HG03520 (cell line): ENCODE data around the gene SPAAR.
"Not testable (repeated sequence)": the region's sequence is repeated elsewhere in the genome, so short reads cannot be mapped to it uniquely, and the experiment has no call there.

Source experiments
- ATAC-seq: cut with Tn5 transposase; IDR thresholded peaks from one replicate; pipeline ENCODE4 v1.9.1; 2021; ENCODE audit warnings: mild to moderate bottlenecking, moderate library complexity; ENCODE audit not compliant: unreplicated experiment

Gene SPAAR

DNA sequence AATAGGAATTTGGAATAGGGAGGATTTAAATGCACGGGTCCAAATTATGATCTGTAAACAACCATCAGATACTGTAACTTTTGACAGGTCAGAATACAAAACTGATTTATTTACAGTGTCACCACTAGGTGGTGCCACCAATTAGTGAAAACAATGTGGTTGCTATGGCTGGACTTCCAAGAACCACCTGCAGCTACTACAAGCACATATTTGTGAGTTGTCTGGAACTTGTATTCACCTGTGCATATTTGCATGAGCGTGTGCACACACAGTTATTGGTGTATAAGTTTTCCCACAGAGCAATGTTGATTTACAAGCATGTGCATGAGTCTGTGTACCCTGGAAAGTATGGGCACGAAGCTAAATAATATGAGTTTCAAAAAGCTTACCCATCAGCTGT lies 6.2 kb upstream of the SPAAR start:
- no peak for ATAC-seq

GRCh38 chr9:35904338-35904737 lies 5.0 kb upstream of the SPAAR start:
- ATAC-seq, result no peak

DNA sequence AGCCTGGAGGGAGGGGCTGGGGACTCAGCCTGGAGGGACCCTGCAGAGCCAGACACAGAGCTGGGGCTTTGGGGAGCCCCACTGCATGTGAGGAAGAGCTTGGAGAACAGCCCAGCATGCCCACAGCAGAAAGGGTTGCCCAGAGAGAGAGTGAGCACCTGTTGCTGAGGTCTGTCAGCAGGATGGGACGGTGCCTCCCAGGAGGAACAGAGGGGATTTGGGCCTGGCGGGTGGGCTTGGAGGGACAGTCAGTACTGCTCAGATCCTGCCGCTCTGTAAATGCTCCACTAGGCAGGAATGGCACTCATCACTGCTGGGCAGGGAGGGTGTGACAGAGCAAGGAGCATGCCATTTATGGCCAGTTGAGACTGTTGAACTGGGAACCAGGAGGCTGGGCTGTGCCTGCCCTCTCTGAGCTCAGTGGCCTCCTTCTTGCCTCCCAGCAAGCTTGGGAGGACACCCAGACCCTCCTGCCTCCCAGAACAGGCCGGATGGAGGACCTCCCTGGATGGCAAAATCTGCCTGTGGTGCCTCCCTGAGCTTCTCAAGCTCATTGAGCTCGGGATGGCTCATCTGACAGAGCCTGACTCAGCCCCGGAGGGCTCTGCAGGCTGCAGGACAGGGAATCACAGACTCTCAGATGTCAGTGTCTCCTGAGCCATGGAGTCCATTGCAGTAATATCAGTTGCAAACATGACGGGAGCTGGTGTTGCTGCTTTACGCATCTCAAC lies 4.1 kb upstream of the SPAAR start:
- no peak for ATAC-seq

GRCh38 chr9:35905912-35906679 lies 3.2 kb upstream of the SPAAR start, which contains the start of gene HRCT1:
TSS of gene HRCT1 (plus strand) at chr9:35906202. CDS start at chr9:35906288, 86 bp downstream.
- no peak for ATAC-seq

DNA sequence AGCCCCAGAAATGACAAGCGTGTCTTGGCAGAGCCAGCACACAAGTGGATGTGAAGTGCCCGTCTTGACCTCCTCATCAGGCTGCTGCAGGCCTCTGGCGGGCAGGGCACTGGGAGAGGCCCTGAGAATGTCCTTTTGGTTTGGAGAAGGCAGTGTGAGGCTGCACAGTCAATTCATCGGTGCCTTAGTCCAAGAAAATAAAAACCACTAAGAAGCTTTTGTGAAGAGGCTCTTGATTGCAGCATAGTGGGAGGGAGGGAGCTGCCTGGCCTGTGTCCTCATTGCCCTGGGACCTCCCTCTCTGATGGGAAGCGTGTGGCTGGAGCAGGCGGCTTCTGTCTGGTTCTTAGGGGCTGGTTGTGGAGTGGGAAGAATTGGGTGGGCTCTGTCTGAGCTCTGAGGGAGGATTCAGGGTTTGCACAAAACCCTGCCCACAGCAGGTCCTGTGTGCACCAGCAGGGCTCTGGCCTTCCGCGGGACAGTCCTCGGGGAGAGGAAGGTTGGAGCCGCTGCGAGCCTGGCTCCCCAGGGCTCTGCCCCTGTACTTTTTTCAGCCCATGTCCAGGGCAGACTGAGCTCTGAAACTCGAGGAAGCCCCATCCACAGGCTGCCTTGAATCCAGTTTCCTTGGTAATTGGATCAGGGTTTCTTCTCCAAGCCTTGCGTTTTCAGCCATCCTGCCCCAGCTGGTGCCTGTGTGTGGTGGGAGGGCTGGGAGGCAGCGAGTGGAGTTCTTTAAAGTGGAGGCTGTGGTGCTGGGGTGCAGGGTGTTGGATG lies 2.2 kb upstream of the SPAAR start:
- no peak for ATAC-seq

DNA sequence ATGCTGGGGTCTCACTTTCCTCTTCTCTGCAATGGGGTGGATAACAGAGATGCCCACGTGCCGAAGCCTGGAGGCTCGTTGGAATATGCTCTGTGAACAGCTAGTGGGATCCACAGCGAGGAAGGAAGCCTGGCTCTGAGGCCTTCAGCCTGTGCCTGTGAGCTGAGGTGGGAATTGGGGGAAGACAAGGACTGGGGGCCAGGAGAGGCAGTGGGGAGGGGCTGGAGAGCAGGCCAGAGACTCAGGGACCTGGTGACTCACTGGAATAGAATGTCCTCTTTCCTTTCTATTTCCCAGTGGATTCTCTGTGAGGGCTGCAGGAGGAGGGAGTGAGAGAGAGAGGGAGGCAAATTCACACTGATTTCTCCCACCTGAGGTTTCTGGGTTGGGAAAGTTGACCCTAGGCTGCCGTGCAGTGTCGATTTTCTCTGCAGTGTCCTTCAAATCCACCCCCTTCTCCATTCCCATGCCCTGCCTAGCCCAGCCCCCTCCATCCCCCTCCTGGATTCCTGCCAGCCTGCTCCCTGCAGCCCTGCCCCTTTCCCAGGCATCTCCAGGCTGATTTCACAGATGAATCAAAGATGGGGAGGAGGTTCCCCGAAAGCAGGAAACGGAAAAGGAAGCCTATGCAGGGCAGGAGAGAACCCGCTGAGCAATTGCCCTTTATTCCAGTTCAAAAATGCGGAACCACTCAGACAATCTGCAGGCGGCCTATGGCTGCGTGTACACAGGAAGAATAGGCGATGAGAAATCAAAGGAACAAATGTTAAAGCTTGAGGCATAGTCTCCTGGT lies 1.4 kb upstream of the SPAAR start:
- no peak for ATAC-seq

GRCh38 chr9:35908504-35909125 lies 675 bp upstream of the SPAAR start:
- ATAC-seq, result no peak

GRCh38 chr9:35909687-35910612 lies 660 bp downstream of the SPAAR start:
- no peak for ATAC-seq

DNA sequence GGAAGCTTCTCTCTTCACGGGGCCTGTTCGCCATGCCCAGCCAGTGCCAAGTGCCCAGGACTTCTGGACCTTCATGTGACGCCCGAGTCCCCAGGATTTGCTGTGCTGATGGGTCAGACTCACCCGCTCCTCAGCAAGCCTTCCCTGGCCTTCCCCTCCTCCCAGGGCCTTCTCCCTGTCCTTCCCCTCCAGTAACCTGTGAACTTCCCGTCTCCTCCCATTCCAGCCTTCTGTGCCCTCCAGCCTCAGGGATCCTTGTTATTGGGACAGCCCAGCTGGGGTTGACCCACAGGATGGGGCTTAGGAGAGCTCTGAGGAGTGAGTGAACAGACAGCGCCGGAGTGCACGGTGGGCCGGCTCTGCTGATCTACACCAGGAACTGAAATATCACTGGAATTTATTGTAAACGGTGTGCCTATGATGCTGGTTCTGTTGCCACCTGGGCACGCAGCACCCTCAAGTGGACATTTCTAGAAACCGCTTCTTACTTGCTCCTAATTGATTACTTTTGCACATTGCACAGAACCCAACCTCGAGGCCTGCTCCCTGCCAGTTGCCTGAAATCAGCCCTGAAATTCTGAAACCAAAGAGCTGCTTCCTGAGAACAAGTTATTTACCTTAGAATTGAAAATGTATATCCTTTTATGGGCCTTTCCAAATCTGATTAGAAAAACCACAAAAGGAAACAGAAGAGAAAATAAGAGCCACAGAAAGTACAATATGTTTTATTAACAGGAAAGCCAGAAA lies 1.5 kb downstream of the SPAAR start:
- no peak for ATAC-seq

DNA sequence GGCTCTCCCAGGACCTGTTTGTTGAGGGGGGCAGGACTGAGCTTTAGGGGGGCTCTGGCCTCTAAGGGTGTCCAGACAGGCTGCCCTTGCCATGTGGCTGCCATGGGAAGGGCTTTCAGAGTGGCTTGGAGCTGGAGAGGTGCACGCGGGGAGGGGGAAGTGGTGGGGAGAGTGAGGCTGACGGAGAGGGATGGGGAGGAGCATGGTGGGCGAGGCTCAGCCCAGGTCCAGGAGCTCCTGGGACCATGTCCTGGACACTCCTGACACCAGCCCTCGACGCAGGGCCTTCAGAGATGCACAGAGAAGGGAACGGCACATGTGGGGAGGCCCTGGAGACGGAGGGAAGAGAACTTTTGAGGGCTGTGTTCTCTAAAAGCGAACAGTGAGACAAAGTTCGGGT lies 2.4 kb downstream of the SPAAR start:
- ATAC-seq, result no peak

DNA sequence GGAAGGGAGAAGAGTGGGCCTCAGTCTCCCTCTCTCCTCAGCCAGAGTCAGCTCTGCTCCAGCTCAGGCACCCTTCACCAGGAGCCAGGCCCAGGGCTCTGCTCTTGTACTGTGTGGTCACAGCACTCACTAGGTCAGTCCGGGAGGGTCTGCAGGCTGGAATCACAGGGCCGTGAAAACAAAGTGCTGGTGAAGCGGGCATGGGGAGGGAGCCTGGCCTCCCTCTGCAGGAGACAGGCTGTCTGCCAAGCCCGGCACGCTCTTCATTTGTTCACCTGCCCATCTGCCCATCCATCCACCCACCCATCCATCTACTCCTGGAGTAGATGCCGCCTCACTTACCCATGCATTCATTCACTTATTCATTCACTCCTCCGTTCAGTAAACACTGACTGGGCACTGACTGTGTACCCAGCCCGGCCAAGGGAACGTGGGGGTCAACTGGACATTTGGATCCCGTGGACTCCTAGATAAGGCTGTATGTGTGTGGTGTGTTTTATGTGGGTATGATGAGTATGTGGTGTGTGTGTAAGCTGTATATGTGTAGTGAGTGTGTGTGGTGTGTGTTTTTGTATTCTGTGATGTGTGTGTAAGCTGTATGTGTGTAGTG lies 3.6 kb downstream of the SPAAR start:
- no peak for ATAC-seq

DNA sequence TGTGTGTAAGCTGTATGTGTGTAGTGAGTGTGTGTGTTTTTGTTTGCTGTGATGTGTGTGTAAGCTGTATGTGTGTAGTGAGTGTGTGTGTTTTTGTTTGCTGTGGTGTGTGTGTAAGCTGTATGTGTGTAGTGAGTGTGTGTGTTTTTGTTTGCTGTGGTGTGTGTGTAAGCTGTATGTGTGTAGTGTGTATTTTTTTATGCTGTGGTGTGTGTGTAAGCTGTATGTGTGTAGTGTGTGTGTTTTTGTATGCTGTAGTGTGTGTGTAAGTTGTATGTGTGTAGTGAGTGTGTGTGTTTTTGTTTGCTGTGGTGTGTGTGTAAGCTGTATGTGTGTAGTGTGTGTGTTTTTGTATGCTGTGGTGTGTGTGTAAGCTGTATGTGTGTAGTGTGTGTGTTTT lies 4.1 kb downstream of the SPAAR start:
- ATAC-seq, result not testable (repeated sequence)

DNA sequence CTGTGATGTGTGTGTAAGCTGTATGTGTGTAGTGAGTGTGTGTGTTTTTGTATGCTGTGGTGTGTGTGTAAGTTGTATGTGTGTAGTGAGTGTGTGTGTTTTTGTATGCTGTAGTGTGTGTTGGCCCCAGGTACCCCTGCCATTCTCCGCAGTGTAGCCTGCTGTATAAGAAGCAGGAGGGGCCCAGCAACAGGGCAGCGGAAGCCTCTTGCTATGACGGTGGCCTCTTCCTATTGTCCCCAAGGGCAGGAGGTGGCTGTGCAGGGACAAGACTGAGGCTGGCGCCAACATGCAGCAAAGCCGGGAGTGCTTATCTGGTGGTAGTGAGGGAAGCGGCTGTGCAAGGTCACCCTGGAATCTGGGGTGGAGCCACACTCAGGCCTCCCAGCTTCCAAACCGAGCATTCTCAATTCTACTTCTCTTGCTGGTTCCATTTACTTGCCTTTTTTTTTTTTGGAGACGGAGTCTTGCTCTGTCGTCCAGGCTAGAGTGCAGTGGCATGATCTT lies 5.1 kb downstream of the SPAAR start:
- no peak for ATAC-seq

DNA sequence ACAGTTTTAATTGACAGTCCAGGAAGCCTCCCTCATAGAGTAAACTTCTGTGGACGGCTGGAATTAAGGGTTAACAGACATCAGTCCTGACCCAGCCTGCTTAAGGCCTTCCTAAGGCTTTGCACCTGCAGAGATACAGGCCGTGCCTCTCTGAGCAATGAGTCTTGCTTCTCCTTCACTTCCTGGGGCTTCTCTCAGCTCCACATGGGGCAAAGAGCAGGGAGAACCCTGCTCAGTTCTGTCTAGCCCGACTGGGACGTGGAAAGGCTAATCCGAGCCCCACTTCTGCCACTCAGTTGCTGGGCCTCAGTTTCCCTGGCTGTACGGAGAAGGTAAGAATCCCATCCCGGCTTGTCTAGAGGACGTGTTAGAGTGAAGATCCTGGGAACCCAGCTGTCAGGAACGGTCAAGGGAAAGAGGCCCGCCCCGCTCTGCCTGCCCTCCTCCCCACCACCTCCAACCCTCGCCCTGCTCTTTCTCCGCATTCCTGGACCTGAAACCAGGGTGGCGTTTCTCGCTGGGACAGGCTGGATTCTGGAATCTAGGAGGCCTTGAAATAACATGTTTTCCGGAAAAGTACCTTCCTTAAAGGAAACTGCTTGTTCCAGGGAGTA lies 6.5 kb downstream of the SPAAR start:
- no peak for ATAC-seq

- no peak for ATAC-seq
These were observed 8.0 kb downstream of the SPAAR start for GRCh38 chr9:35917261-35917660.

DNA sequence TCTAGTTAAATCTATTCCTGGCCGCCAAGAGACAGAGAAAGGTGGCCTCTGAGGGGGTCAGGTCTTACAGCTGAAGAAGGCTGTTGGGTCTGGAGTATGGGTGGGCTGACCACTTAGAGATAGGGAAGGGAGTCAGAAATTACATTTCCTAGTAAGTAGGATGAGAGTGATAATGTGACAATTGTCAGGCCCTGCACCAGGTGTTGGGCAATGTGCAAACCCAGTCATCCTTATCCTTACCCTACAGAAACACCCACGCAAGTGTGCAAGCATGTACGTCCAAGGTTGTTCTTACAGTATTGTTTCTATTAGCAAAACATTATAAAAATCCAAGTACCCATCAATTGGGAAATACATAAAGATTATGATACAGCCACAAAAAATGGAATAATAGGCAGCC lies 9.5 kb downstream of the SPAAR start:
- no peak for ATAC-seq

GRCh38 chr9:35919212-35920008 lies 10.1 kb downstream of the SPAAR start:
- no peak for ATAC-seq
